C4-2B (cell line): ENCODE data around the gene ANKS1B.

ENCODE experiments used
- CTCF ChIP-seq: fragments of 450-650 bp; conservative IDR thresholded peaks from 2 replicates; pipeline ENCODE4 v1.5.1; 2017; ENCODE audit warnings: mild to moderate bottlenecking
- ZFX ChIP-seq: fragments of 450-650 bp; IDR thresholded peaks from 2 replicates; pipeline ENCODE4 v1.6.1; 2017

DNA sequence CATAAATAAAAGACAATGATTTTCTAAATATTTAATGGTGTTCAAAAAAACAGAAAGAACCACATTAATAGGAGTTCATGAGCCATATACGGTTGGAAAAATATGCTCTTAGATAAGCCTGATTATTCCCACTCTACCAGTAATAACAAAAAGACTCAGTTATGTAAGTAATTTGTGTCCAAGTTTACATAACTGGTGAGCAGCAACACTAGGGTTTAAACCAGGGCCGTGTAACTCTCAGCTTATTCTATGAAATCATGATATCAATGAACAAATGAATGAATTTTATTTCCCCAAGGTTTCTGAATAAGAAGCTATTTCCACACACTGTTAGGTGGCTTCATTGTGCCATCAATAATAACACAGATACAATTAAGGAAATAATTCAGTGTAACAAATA is 238.8 kb downstream of the ANKS1B start:
- TF ChIP-seq CTCF (no peak), ZFX (no peak)
